ENCODE measurements around the gene PCSK6.
A peak's percentile ranks its signal among the peaks of the same experiment; 100 is the strongest.

Gene PCSK6

DNA sequence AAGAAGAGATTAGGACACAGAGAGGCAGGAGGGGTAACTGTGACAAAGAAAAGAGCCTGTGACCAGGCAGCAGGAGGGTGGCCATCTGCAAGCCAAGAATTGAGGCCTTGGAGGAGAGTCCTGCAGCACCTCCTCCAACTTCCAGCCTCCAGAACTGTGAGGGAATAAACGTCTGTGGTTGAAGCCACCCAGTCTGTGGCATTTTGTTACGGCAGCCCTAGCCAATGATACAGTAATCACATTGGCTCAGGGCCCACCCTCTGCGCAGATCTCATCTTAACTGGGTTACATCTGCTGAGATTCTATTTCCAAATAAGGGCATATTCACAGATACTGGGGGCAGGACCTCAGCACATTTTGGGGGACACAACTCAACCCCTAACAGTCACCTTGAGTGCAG lies 223.5 kb downstream of the PCSK6 start:
- DNase-seq: no peak

DNA sequence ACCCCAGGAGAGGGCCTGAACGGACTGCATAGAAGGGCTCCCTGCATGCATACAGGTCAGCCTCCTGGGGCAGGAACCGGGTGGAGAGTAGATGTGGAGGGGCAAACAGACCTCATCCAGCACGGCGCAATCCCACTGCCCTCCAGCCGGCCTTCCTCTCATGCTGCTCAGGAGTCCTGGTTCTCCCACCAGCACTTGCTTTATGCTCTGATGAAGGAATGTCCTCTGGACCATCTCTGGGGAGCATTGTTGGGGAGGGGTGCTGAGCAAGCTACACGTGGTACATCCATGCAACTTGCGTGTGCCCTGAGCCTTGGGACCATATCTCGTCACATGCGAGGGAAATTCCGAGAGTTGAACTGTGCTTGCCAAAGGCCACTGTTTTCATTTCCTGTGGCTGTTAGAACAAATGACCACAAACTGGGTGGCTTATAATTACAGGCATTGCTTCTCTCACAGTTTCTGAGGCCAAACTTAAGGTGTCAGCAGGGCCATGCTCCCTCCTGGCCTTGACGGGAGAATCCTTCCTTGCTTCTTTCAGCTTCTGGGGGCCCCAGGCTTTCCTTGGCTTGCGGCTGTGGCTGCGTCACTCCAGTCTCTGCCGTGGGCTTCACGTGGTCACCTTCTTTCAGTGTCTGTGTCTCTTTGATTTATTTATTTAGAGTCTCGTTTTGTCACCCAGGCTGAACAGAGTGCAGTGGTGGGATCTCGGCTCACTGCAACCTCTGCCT lies 224.4 kb downstream of the PCSK6 start:
- no peak for DNase-seq

GRCh38 chr15:101264011-101264410 lies 225.5 kb downstream of the PCSK6 start:
- DNase-seq: no peak

DNA sequence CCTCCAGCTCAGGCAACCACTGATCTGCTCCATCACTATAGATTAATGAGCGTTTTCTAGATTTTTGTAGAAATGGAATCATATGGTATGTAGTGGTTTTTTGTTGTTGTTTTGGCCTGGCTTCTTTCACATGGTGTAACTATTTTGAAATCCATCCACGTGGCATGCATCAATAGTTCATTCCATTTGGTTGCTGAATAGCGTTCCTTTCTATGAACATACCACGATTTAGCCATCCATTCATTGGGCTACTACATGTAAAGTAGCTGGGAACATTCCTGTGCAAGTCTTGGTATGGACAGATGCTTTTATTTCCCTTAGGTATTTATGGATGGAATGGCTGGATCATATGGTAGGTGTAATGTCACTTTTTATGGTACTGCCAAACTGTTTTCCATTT lies 227.0 kb downstream of the PCSK6 start:
- no peak for DNase-seq

DNA sequence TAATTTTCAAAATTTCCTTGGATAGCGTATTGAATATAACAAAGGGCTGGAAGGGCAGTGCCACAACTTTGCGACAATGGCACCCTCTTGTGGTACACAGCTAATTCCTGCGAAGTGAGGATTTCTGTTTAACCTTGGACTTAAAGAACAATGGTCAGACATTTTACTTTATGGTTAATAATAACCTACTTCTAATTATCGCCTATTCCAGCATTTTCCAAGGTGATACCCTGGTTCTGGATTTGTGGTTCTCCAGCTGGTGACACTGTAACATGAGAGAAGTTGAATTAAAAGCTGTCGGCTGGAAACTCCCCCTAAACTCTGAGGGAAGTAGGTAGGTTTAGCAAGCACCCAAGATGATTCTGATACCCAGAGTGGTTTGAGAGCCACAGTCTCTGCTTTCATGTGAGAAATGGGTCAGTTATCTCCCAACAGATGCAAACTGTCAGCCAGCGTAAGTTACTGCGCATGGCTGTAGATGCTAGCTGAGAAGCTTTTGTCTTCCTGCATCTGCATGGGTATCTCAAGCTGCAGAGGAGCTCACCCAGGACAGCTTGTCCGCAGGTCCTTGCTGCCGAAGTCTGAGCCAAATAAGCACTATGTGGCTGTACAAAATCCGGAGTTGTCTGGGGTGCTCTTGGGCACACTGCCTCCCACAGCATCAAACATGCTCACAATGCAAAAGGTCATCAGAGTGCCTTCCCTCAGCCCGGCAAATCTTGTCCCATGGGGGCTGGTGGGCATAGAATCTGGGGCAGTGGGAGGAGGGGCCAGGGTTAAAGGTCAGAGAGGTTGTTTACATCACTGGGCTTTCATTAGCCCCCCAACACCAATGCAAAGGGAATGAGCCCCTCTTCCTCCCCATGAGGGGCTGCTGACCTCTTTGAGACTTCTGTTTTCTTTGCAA lies 231.0 kb downstream of the PCSK6 start:
- DNase-seq: peak; percentile 58

DNA sequence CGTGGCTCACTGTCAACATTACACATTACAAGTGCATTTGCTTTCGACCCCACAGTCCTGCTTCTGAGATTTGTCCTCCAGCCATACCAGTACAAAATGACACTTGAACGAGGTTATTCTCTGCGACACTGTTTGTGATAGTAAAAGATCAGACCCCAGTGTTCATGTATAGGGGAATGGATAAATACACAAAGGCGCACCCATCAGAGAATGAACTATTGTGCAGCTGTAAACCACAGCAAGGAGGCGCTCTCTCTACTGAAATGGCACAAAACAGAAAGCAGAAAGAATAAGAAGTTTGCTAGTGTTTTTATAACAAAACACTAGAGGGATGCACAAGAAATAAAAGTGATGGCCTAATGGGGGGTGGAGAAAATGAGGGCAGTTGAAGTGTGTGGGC lies 232.8 kb downstream of the PCSK6 start:
- no peak for DNase-seq

- no peak for DNase-seq
These were observed 233.8 kb downstream of the PCSK6 start for GRCh38 chr15:101255615-101256241.

DNA sequence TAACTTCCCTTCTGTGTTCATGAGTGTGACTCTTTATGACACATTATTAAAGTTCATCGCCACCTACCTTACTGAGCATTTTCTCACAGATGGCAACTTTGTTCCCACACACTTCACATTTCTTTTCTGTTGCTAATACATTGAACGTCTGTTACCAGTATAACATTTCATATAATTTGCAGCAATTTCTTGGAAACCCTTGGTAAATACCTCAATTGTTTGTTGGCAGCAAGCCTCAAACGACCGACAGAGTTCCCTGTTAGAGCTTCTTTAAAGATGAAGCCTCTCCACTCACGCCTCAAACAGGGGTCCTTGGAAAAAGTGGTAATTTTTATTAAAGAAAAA lies 234.5 kb downstream of the PCSK6 start:
- DNase-seq: no peak

DNA sequence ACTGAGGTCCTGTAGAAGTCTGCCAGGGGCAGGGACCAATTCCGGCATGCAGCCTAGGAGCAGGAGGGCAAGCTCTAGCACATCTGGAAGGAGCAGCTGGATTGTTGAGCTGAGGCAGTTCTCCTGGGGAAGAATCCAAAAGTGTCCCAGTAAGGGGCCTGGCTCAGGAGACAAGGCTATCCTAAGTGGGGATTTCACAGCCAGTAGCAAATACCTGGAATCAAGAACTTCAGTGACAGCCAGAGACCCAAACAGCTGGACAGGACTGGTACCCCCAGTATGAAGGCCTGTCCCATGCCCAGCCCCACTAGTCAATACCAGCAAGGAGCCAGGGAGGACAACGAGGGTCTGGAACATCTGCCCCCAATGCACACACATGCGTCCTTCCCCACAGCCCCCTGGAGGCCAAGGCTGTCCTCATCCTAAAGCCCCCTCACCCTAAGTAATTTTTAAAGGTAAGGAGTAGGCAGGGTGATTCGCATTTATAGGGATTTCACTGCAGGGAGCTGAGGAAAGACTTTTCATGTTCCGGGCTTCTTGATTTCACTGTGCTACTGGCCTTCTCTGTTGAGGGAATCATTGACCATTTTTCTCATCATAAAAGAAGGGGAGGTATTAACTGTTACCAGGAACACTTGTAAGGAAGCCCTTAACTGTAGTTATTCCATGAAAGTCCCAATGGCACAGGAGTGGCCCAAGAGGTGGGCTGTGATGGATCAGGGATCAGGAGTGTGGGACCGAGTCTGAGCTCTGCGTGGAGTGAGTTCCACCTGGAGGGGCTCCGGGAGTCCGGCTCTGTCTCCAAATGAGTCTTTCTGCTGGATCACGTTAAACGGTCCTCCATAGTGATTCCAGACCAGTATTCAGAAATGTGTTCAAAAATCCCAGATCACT lies 235.1 kb downstream of the PCSK6 start:
- DNase-seq: no peak
